NCI-H510A treated with DMSO at 0.1 percent for 48 hours (cell line): ENCODE data around the gene SYK.
A peak's percentile ranks its signal among the peaks of the same experiment; 100 is the strongest.

ENCODE experiments used
- DNase-seq: peaks from one replicate; lab custom pipeline; 2025; lab: John Stamatoyannopoulos, UW

The SYK gene

DNA sequence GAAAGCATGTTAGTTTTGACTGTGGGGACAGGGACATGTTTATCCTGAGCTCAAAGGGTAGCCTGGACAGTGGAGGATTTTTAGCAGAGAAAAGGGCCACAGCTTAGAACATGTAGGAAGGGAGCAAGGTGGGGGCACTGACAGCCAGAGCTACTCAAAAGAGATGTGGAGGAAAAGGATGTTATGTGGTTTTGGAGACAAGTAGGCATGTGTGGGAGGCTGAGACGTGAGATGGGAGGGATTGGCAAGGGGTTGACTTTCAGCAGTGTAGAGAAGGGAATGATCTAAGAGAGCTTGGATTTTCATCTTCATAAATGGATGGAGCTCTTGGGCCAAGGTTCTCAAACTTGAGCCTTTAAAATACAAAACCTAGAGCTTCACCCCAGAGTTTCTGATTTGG, 24.0 kb downstream of the SYK start:
- no peak for DNase-seq

DNA sequence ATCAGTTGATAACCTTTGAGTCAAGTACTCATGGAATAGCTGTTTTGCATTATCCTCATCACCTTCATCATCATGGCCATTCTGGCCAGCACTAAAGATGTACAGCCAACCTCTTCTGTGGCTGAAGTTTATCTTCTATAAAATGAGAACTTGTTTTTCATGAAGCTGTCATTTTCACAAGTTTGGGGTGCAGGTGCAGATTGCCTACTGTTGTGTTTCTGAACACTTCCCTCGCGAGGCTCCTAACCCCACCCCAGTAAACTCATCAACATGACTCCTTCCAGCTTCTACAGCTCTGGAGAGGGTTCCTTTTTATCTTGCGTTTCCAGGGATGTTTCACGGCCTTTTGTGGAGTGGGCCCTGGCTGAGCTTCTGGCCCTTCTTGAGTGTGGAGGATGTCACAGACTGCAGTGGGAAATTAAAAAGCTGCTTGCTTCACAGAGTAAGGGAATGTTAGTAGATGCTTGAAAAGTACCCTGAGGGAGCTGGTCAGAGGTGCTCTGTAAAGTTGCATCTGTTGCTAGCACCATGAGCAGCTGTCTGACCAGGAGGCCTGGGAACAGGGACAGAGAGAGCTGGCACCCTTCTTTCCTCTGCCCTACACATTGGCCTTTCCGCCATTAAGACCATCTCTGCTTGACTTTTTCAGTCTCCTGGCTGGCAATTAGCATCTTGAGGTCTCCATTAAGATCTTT, 24.9 kb downstream of the SYK start:
- DNase-seq: no peak

DNA sequence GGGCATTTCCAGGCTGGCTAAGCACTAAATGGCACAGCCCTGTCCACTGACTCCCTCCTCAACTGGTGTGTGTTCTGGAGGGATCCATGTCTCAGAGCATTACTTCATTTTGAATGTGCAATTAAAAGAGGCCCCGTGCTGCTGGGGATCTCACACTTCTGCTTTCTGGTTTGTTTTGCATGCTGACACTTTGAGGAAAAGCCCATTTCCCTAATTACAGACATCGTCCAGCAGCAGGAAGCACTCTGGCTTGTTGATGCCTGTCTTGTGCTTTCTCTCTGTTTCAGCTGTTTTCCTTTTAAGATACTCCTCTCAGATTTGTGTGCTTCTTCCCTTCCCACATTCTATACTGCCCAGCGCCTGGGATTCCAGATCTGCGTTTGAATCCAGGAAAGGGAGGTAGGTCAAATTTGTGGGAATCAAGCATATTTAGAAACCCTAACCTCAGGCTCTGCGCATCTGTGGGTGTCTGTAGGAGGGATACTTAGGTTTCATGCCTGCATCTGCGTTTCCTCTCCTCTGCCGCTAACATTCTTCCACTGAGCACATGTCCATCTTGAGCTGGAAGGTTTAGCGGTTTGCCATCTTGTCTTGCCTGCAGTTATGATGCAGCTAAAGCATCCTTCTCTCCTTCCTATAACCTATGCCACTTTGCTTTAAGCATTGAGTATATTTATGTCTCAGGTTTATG, 25.7 kb downstream of the SYK start:
- no peak for DNase-seq

DNA sequence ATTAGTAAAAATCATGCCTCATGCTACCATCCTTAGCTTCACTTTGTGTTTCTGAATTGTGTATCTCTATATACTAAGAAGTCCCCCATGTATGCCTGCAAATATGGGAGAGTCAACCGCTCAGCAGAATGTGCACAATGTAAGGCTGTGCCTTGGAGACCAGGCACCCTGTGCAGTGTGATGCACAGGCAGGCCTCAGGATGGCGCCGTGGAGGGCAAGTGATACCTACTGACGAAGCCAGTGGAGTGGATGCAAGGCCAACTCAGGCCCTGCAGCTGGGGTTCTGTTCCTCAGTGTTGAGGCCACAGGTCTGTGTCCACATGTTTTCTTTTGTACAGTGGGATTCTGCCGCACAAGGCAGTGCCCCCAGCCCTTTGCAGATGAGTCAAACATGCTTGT, 28.4 kb downstream of the SYK start:
- DNase-seq: no peak

DNA sequence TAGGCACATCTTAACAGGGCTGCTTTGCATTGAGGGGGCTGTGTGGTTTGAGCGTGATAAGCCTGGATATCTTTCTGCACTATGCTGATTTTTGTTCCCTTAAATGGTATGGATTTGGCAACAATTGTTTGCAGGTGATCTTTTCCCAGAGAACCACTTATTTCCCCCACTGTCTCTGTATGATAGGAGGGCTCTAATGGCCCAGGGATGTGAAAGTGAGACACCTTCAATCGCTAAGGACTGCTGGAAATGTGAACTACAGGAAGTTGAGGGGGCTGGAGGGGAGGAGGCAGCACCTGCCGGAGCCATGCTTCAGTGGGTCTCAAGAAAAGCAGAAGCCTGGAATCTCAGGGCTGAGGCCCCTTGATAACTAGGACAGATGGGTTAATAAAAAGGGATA, 29.4 kb downstream of the SYK start:
- DNase-seq: peak; percentile 59

DNA sequence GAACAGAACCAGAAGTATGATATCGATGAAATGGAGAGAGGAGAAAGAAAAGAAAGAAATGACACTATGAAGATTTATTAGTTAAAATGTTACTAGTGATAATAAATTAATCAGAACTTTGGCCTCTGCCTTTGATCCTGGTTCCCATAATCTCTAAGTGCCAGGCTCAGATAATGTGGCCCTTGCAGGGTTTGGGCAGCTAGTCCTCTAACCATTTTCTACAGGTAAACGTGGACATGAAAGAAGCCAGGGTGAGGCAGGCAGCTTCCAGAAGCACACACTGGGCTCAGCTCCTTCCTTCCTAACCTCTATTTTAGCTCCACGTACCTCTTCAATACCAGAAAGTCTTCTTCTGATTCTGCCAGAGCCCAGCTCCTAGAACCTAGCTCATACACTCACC, 30.6 kb downstream of the SYK start:
- no peak for DNase-seq

DNA sequence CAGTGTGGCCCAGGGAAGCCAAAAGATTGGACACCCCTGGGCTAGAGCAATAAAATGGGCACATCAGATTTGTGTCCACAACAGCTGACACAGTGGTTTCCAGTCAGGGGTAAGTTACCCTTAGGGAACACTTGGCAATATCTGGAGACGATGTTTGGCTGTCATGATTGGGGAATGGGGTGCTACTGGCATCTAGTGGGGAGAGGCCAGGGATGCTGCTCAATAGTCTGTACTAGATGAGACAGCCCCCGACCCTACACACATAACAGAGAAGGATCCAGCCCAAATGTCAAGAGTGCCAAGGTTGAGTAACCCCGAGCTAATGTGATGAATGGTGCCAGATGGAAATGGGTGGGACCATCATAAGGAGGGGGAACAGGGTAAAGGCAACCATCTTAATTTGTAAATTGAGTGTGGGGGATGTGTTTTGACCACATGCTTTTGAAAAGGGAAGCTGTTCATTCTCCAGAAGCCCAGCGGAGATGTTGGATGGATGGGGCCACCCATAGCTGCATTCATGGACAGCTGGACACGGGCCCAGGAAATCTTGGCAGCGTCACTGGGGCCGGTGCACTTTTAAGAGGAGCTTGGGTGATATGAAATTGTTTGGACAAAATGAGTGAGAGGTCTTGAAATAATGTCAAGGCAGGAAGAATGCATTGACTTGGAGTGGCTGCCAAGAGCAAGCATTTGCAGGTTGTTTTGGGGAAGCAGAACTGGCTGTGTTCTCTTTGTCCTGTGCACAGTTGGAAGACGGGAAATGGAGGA, 33.4 kb downstream of the SYK start:
- no peak for DNase-seq

DNA sequence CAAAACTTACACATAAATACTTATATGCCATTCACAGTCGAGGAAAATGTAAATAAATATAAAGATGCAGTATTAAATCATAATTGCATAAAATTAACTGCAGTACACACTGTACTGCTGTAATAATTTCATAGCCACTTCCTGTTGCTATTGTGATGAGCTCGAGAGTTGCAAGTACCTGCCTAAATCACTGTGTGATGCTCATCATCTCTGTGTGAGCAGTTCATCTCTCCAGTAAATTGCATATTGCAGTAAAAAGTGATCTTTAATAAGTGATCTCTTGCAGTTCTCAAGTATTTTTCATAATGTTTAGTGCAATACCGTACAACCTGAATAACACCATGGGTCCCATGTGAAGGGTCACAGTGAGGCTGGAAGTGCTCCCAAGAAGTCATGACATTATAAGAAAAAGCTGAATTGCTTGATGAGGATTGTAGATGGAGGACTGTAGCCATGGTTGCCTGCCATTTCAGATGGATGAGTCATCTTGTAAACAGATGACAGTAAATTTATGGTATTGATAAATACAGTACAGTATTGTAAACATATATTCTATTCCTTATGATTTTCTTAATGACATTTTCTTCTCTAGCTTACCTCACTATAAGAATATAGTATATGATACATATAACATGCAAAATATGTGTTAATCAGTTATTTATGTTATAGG, 34.9 kb downstream of the SYK start:
- no peak for DNase-seq

DNA sequence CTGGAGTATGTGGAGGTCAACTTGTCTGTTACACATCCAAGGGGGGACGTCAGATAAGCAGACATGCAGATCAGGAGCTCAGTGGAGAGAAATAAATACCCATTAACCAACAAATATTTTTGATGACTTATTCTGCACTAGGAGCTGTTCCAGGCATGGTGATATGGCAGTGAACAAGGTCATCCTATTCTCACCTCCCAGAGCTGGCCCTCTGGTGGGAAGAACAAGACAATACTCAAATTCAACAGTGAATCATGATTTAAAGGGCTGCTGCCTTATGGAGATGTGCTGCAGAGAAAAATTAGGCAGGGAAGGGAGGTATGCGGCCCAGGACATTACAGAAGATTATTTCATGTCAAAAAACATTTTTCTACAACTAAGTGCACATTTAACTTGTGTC, 36.5 kb downstream of the SYK start:
- DNase-seq: no peak

DNA sequence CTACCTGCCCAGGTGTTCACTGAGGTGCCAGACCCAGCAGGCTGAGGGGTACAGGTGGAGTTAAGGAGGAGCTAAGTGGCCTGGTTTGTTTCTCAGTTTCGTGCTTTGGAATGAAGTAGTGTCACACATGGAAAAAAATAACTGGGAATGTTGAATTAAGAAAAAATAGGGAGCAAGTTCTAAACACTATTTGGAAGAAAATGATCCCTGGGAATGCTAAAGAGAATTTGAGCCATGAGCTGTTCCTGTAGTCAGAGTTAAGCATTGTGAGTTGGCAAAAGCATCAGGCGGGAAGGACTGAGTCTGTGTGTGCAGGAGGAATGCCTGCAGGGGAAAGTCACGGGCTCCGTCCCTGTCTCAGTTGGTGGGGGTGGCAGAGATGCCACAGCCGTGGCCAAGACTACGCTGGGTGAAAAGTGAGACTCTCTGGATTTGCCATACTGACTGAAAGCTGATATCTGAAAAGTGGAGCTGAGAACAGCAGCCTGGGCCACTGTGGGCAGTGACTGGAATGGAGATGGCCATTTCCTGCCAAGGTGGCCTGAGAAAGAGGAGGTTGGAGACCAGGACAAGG, 37.0 kb downstream of the SYK start:
- DNase-seq: no peak

DNA sequence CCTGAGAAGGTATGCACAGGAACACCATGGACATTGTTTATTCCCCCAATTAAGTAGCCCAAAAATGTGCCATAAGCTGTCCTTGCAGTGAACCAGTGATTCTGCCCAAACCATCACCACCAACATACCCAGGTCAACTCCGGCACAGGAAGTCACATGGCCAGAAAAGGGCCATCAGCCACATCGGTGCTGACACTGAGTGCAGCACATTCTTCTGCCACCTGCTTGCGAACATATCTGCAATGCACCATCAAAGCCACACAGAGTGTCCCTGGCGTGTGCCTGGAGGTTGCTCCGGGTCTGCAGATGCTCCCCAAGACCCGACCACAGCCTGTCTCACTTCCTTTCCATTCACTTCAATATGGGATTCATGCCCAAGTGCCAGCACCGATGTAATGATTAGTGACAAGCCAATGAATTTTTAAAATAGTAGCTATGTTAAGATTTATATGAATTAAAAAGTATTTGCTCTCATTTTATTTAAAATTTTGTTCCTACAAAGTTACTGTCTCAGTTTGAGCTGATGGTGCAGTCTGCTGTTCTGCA, 37.6 kb downstream of the SYK start:
- DNase-seq: no peak

DNA sequence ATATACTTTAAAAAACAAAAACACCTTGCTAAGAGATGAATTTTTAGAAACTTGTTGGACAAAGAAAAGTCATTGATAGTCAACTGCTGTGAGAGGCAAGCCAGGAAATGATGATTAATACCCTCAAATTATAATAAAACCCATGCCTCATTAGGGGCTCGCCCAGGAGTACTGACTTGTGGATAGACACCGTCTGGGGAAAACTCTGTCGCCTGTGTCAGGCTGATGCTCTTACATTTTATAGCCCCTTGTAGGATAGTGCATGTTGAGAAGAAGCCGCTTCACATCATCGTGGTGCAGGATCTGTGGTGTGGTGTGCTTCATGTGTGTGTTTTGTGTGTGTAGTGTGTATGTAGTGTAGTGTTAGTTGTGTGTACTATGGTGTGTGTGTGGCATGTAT, 39.1 kb downstream of the SYK start:
- DNase-seq: no peak

DNA sequence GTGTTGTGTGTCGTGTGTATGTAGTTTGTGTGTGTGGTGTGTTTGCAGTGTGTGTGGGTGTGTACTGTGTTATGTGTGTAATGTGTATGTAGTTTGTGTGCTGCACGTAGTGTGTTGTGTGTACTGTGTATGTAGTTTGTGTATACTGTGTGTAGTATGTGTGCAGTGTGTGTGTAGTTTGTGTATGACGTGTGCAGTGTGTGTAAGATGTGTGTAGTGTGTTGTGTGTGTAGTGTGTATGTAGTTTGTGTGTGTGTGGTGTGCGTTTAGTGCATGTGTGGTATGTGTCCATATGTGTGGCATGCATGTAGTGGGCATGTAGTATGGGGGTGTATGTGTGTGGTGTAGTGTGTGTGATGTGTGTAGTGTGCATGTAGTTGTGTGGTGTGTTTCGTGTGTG, 39.6 kb downstream of the SYK start:
- no peak for DNase-seq

DNA sequence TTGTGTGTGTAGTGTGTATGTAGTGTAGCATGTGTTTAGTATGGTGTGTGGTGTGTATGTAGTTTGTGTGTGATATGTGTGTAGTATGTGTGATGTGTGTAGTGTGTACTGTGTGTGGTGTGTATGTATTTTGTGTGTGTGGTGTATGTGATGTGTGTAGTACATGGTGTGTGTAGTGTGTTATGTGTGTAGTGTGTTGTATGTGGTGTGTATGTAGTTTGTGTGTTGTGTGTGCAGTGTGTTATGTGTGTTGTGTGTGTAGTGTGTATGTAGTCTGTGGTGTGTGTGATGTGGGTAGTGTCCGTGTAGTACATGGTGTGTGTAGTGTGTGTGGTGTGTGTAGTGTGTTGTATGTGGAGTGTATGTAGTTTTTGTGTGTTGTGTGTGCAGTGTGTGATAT, 40.0 kb downstream of the SYK start:
- DNase-seq: no peak

DNA sequence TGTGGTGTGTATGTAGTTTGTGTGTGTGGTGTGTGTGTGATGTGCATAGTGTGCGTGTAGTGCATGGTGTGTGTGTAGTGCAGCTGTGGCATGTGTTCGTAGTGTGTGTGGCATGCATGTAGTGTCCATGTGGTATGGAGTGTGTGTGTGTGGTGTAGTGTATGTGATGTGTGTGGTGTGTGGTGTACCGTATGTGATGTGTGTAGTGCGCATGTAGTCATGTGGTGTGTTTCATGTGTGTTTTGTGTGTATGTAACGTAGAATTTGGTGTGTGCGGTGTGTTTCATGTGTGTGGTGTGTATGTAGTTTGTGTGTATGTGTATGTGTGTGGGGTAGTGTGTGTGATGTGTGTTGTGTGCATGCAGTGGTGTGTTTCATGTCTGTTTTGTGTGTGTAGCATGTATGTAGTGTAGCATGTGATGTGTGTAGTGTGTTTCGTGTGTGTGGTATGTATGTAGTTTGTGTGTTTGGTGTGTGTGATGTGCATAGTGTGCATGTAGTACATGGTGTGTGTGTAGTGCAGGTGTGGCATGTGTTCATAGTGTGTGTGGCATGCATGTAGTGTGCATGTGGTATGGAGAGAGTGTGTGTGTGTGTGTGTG, 40.7 kb downstream of the SYK start:
- no peak for DNase-seq

DNA sequence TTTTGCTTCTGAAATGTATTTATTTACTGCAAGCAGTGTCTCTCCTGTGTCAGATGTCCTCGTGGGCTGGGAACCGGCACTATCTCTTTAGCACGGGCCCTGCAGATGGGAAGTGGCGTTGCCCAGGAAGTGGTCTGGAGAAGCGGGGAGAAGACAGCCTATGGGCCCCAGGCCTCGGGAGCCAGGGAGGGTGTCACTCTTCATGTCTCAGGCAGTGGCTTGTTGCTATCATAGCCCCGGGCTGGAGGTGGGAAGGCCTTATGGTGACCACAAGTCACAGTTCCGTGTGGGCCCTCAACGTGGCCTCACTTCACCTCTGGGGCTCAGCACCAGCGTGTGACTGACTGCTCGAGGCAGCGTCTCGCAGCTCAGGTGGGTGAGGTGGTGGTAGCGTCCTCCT, 41.4 kb downstream of the SYK start:
- no peak for DNase-seq

DNA sequence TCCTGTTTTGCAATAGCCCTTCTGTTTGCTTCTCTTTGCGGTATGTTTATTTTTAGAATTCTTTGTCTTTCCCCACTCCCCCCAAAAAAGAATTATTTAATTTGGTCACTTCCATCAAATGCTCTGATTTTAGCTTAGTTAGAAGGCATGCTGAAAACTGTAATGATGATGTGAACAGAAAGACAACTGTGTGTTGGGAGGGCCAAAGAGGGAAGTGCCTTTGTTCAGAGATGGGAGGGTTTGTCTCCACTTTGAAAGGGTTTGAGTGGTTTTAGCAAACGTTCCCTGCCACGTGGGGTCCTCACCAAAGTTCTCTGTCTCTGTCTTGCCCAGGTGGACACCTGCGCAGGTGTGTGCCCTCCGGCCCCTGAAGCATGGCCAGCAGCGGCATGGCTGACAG, 41.9 kb downstream of the SYK start:
- DNase-seq: no peak

DNA sequence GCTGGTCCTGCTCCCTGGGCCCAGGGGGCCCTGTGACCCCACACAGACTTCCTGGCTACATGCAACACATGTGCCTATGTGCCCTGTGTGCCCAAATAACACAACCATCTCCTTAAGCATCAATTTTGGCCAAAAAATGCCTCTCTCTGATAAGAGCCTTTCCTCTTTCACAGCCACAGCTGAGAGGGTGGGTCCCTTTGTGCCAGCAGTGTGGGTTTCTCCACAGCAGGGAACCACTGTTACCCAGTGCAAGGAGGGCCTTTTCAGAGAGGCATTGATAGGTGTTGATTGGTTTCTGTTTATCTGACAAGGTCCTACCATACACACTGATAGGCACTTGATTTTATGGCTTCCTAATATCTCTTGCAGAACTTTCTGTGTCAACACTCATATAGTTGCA, 42.7 kb downstream of the SYK start:
- DNase-seq: peak; percentile 56

DNA sequence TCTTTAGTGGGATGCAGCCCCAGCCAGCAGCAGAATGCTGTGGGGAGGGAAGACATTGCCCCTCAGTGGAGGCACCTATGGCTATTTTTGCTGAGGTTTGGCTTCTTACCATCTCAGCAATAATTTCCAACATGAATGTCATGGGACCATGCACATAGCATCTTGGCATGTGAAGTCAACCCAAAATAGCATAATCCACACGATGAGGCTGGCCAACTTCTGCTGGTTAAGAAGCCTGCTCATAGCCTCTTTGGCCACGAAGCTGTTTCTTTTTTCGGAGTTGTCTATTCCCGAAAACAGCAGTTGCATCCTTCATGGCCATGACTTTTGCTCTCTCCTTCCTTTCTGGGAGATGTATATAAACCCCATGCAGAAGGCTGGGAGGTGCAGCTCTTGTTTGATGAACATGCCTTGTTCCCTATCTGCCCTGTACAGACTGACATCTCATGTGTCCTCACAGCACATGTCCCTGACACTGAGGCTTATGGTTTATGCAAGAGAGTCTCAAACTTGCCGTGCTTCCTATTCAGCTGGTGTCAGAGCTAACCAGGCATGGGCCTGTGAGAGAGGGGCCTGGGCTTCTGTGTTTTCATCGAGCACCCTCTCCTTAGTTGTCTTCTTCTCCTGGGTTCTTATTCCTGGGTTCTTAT, 45.3 kb downstream of the SYK start:
- DNase-seq: no peak

DNA sequence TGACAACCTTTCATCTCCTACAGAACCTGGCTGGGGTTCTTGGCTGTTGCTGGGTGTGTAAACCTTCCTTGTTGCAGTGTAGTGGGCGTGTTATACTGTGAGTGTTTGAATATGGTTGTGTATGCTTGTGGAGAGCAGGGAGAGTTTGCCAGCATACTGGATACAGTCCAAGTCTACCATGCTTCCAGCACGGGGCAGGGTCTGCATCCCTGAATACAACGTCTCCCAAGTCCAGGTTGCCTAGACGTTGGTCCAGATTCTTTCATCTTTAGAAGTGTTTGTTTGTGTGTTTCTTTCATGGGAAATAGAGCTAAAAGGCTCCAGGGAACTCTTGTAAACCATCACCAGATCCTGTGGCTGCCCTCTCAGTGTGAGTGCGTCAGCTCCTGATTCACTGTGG, 46.4 kb downstream of the SYK start:
- DNase-seq: no peak

DNA sequence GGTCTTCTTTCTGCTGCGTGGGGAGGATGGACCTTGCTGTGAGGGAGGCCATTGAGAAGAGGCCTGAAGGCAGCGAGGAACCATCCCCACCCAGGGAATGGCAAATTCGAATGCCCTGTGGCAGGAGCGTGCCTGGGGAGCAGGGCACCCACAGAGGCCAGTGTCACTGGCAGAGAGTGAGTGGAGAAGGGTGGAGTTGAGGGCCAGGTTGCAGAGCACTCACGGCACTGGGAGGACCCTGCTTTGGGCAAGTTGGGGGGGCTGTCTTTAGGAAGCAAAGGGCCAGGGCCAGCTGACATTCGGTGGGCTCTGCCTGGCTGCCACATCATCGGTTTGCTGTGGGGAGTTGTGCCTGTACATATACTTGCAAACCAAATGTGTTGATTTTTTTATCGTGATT, 47.2 kb downstream of the SYK start:
- no peak for DNase-seq
